COR-L47 (cell line): ENCODE measurements around the gene KRTAP10-2.
A peak's percentile ranks its signal among the peaks of the same experiment; 100 is the strongest.
"Not testable (repeated sequence)": the region's sequence is repeated elsewhere in the genome, so short reads cannot be mapped to it uniquely, and the experiment has no call there.

Experiments
- DNase-seq: peaks from one replicate; lab custom pipeline; 2025; lab: John Stamatoyannopoulos, UW

KRTAP10-2 gene

GRCh38 chr21:44551340-44551961 is at the start of gene KRTAP10-2:
Gene KRTAP10-2 (minus strand): TSS chr21:44551505. CDS start chr21:44551458, 47 bp downstream.
- peak; percentile 92 for DNase-seq

- not testable (repeated sequence) for DNase-seq
Measured at GRCh38 chr21:44601091-44601490, 49.8 kb upstream of the KRTAP10-2 start.

- DNase-seq = not testable (repeated sequence)
Measured at GRCh38 chr21:44600118-44600978, 49.0 kb upstream of the KRTAP10-2 start, which contains the start of gene KRTAP10-7. Gene KRTAP10-7 (plus strand): TSS chr21:44600597. CDS start chr21:44600622, 25 bp downstream.

GRCh38 chr21:44599264-44600029 is 48.1 kb upstream of the KRTAP10-2 start:
- no peak for DNase-seq

GRCh38 chr21:44598061-44598460 is 46.8 kb upstream of the KRTAP10-2 start:
- no peak for DNase-seq

GRCh38 chr21:44596068-44596725 is 44.9 kb upstream of the KRTAP10-2 start:
- DNase-seq = no peak

- DNase-seq = no peak
Measured at GRCh38 chr21:44595524-44595923, 44.2 kb upstream of the KRTAP10-2 start.

GRCh38 chr21:44594406-44594916 is 43.2 kb upstream of the KRTAP10-2 start:
- DNase-seq = no peak

- DNase-seq = no peak
Measured at GRCh38 chr21:44593598-44594405, 42.5 kb upstream of the KRTAP10-2 start.

- no peak for DNase-seq
Measured at GRCh38 chr21:44592446-44593311, 41.4 kb upstream of the KRTAP10-2 start, which contains the start of gene KRTAP10-6. Gene KRTAP10-6 (minus strand): TSS chr21:44592505. CDS start chr21:44592484, 21 bp downstream.

- not testable (repeated sequence) for DNase-seq
Measured at GRCh38 chr21:44591801-44592130, 40.5 kb upstream of the KRTAP10-2 start.

- DNase-seq = peak; percentile 57
Measured at GRCh38 chr21:44590897-44591800, 39.8 kb upstream of the KRTAP10-2 start.

- no peak for DNase-seq
Measured at GRCh38 chr21:44590311-44590721, 39.0 kb upstream of the KRTAP10-2 start.

- DNase-seq = no peak
Measured at GRCh38 chr21:44589586-44590305, 38.4 kb upstream of the KRTAP10-2 start.

GRCh38 chr21:44589094-44589493 is 37.8 kb upstream of the KRTAP10-2 start:
- no peak for DNase-seq

- DNase-seq = no peak
Measured at GRCh38 chr21:44585892-44586291, 34.6 kb upstream of the KRTAP10-2 start.

GRCh38 chr21:44583800-44584147 is 32.5 kb upstream of the KRTAP10-2 start:
- DNase-seq = peak; percentile 70
